ENCODE data around the gene RPS16. TPM values are rescaled to one million over a fixed set of nuclear protein-coding genes. Genes with fewer than 3 reads are reported as not detected.

RPS16 gene
- total and polyA plus RNA-seq, 9 of the 15 experiments (the other 6 are each of a cell fraction or from before 2014, with no cell fraction given), result 82.6 to 3,671 (median 2,204) TPM

- no peak for TF ChIP-seq E4F1 (CRISPR knock-in tag; IDR thresholded peaks at IDR 0.05; ENCODE audit: borderline replicate concordance)
- TF ChIP-seq TEAD4 (IDR thresholded peaks at IDR 0.05; ENCODE audit: low read length), result no peak
- no peak for TF ChIP-seq TEAD4 (CRISPR knock-in tag; IDR thresholded peaks at IDR 0.05; ENCODE audit: borderline replicate concordance)
- peak in 1 of 2 experiments; percentile 29; a peak in 1 of 4 replicates for TF ChIP-seq HDAC1 (IDR thresholded peaks at IDR 0.05)
- TF ChIP-seq TCF7 (IDR thresholded peaks at IDR 0.05; ENCODE audit: borderline replicate concordance), result peak; percentile 50; the same call in 1 of the 2 replicates
- no peak for TF ChIP-seq TSC22D4 (tag; IDR thresholded peaks at IDR 0.05)
- TF ChIP-seq TFAM (CRISPR knock-in tag; conservative IDR thresholded peaks at IDR 0.05), result no peak
- no peak for TF ChIP-seq HNRNPL (IDR thresholded peaks at IDR 0.05; ENCODE audit: low read depth, low read length)
- TF ChIP-seq ZNF263 (CRISPR knock-in tag; IDR thresholded peaks at IDR 0.05; ENCODE audit: borderline replicate concordance), result no peak
- TF ChIP-seq RBM34 (IDR thresholded peaks at IDR 0.05; ENCODE audit: borderline replicate concordance, insufficient read depth, low read length), result no peak
- TF ChIP-seq ZNF133 (CRISPR knock-in tag; IDR thresholded peaks at IDR 0.05), result no peak
- TF ChIP-seq RAD21 (CRISPR knock-in tag; conservative IDR thresholded peaks at IDR 0.05 in 1 of 2, IDR thresholded peaks at IDR 0.05 in 1 of 2), result no peak
- TF ChIP-seq NFRKB (IDR thresholded peaks at IDR 0.05; ENCODE audit: low read depth), result no peak
- TF ChIP-seq MNT (conservative IDR thresholded peaks at IDR 0.05), result peak; percentile 34 to 67
- TF ChIP-seq TGIF2 (CRISPR knock-in tag; IDR thresholded peaks at IDR 0.05), result no peak
- TF ChIP-seq, protein P1, sequence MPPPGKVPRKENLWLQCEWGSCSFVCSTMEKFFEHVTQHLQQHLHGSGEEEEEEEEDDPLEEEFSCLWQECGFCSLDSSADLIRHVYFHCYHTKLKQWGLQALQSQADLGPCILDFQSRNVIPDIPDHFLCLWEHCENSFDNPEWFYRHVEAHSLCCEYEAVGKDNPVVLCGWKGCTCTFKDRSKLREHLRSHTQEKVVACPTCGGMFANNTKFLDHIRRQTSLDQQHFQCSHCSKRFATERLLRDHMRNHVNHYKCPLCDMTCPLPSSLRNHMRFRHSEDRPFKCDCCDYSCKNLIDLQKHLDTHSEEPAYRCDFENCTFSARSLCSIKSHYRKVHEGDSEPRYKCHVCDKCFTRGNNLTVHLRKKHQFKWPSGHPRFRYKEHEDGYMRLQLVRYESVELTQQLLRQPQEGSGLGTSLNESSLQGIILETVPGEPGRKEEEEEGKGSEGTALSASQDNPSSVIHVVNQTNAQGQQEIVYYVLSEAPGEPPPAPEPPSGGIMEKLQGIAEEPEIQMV (tag; conservative IDR thresholded peaks at IDR 0.05; ENCODE audit: low read depth), result no peak
- TF ChIP-seq SMARCA5 (IDR thresholded peaks at IDR 0.05), result no peak
- no peak for TF ChIP-seq ZNF395 (CRISPR knock-in tag; IDR thresholded peaks at IDR 0.05)
- TF ChIP-seq PHF20 (IDR thresholded peaks at IDR 0.05; ENCODE audit: partially characterized antibody), result no peak
Measured at GRCh38 chr19:39406656-39407409, 28.9 kb downstream of the RPS16 start, which contains the start of gene ZFP36 (continued).

Measured in K562 (cell line).